NB4 (cell line): ENCODE results near the gene ANTKMT.

Experiments
- DNase-seq: peaks from one replicate; pipeline ENCODE4 v3.0.0; 2010; ENCODE audit warnings: low read depth
- H3K4me3 ChIP-seq: one replicate; pipeline ENCODE4 v1.5.1; 2011; ENCODE audit warnings: mild to moderate bottlenecking, low read depth, low read length, moderate library complexity
- CTCF ChIP-seq: IDR thresholded peaks from one replicate; pipeline ENCODE4 v1.5.1; 2012; ENCODE audit warnings: low read depth, low read length
- MAX ChIP-seq: IDR thresholded peaks from 2 replicates; pipeline ENCODE4 v1.6.1; 2011; ENCODE audit warnings: low read depth, low read length
- MYC ChIP-seq: IDR thresholded peaks from 2 replicates; pipeline ENCODE4 v1.6.1; 2011; ENCODE audit warnings: low read depth, low read length
- POLR2A ChIP-seq: IDR thresholded peaks from 2 replicates; pipeline ENCODE4 v1.6.1; 2011; ENCODE audit warnings: mild to moderate bottlenecking; ENCODE audit not compliant: insufficient read length; ENCODE audit errors: extremely low read depth

Gene ANTKMT

GRCh38 chr16:704552-705380 lies 16.2 kb upstream of the ANTKMT start:
- no peak overlapping the region for H3K4me3 ChIP-seq
- TF ChIP-seq CTCF (no peak), MAX (no peak), POLR2A (no peak), MYC (no peak)
- DNase-seq = no peak

- no peak for DNase-seq
- H3K4me3 ChIP-seq = no peak within 1 kb of the TSS
- TF ChIP-seq MYC (no peak), MAX (no peak), POLR2A (no peak), CTCF (no peak)
Measured at GRCh38 chr16:705431-706188, 15.3 kb upstream of the ANTKMT start, which contains the start of gene FBXL16. TSS of gene FBXL16 (minus strand) at chr16:705801. CDS start at chr16:697405, 8,396 bp downstream.

GRCh38 chr16:706189-707061 lies 14.5 kb upstream of the ANTKMT start:
- TF ChIP-seq CTCF (no peak), POLR2A (no peak), MAX (no peak), MYC (no peak)
- no peak overlapping the region for H3K4me3 ChIP-seq
- DNase-seq = no peak

GRCh38 chr16:707062-707538 lies 13.8 kb upstream of the ANTKMT start:
- no peak overlapping the region for H3K4me3 ChIP-seq
- DNase-seq = no peak

More at GRCh38 chr16:707062-707538, 13.8 kb upstream of the ANTKMT start:
- no peak for TF ChIP-seq CTCF
- no peak for TF ChIP-seq MAX
- no peak for TF ChIP-seq MYC
- no peak for TF ChIP-seq POLR2A
